IPS-NIHi7 (cell line): ENCODE data around the gene STS.

ENCODE experiments used
- DNase-seq: peaks from one replicate; pipeline ENCODE4 v3.0.0; 2012; ENCODE audit warnings: mixed read lengths; ENCODE audit errors: extremely low spot score

STS gene, protein sequence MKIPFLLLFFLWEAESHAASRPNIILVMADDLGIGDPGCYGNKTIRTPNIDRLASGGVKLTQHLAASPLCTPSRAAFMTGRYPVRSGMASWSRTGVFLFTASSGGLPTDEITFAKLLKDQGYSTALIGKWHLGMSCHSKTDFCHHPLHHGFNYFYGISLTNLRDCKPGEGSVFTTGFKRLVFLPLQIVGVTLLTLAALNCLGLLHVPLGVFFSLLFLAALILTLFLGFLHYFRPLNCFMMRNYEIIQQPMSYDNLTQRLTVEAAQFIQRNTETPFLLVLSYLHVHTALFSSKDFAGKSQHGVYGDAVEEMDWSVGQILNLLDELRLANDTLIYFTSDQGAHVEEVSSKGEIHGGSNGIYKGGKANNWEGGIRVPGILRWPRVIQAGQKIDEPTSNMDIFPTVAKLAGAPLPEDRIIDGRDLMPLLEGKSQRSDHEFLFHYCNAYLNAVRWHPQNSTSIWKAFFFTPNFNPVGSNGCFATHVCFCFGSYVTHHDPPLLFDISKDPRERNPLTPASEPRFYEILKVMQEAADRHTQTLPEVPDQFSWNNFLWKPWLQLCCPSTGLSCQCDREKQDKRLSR

DNA sequence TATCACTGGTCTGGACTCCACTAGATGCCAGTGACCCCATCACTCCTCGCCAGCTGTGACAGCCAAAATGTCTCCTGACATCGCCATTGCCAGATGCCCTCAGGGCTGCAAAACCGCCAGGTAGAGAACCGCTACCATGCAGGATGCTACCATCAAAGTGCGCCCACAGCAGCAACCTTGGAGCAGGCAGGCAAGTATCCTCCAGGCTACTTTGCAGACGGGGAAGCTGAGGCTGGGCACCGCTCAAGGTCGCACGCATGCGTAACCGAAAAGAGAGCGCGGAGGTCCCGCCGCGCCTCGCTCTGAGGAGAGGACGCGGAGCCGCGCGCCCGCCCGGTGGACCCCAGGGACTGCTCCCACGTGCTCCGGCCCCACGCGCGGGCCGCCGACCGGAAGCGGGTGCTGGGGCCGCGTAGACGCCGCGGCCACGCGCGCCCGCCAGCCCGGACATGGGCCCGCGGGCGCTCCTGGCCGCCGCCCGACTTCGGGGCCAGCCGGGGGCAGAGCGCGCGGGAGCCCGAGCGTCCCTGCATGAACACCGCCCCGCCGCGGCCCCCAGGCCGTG lies at the start of gene STS:
Gene STS (plus strand): TSS at position 300 of the 565 bp plus-strand sequence. CDS start 105,488 bp downstream, outside the sequence.
- peak; percentile 27 for DNase-seq

DNA sequence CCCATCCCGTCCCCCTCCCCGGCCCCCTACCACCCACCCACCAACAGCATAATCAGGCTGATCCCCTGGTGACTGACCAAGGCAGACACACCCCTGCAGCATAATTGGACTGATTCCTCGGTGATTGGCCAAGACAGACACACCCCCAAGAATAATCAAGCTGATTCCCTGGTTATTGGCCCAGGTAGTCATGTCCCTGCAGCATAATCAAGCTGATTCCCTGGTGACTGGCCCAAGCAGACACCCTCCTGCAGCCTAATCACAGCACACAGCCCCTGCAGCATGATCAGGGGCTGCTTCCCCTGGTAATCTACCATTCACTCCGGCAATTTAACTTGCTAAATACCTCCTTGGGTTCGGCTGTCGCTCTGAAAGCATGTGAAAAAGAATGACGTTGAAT lies 47.5 kb upstream of the STS start:
- DNase-seq: peak; percentile 45

DNA sequence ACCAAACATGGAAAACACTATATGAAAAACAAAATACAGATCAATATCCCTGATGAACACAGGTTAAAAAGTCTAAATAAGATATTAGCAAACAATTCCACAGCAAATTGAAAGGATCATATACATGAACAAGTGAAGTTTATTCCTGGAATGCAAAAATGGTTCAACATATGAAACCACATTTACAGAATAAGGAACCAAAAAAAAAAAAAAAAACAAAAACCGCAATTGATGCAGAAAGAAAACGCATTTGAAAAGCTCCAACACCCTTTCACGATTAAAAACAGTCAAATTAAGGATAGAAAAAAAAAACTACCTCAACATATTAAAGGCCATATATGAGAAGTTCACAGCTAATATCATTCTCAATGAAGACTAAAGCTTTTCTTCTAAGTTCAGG lies 45.4 kb upstream of the STS start:
- DNase-seq: no peak

DNA sequence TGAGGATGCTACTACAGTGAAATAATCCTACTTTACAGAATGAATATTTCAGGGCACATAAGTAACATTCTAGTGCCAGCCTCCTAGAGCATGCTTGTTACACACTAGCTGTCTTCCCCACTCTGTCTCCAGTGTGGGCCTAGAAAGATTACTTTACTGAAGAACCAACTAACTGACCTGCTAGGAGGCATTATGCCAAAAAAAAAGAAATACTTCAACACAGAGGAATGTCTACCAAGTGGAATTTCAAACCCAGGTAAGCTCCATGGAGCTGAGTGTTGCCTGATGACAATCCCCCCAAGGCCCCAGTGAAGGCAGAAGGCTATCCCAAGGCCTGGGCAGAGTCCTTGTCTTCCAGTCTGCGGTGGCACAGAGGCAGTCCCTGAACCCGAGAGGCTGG lies 40.9 kb upstream of the STS start:
- no peak for DNase-seq

DNA sequence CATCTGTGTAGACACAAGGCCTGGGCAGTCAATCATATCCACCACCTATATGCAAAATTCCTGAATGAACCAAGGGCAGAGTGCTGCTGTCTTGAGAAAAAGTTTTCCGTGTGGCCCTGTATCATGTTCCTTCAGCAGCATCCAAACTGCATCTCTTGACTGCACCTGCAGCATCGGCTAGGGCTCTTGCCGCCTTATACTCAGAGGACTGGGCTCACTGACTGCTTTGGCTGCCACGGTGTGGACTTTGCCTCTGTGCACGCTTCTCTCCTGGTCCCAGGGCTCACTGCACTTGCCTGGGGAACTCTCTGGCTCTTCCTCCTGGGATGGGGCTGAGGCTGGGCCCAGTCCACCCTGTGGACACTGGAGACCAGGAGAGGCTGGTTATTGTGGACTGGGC lies 39.5 kb upstream of the STS start:
- DNase-seq: no peak

DNA sequence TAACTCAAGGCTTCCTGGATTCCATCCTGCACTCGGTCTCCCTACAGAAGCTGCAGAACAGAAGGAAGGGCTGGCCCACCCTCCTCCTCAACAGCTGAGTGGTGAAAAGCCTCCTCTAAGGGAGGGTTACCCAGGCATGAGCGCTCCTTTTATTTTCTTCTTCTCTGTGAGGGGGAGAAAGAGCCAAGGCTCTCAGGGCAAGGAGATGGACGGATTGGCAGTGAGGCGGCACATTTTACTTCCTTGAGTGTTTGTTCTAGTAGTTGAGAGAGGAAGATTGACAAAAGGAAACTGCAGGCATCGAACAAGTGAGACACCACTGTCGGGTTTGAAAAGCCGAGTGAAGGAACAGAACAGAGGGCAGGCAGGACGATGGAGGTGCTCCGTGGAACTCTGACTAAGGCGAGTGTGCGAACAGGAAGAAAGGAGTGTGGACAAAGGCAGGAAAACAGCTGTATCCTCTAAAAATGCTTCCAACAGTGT lies 38.4 kb upstream of the STS start:
- no peak for DNase-seq

DNA sequence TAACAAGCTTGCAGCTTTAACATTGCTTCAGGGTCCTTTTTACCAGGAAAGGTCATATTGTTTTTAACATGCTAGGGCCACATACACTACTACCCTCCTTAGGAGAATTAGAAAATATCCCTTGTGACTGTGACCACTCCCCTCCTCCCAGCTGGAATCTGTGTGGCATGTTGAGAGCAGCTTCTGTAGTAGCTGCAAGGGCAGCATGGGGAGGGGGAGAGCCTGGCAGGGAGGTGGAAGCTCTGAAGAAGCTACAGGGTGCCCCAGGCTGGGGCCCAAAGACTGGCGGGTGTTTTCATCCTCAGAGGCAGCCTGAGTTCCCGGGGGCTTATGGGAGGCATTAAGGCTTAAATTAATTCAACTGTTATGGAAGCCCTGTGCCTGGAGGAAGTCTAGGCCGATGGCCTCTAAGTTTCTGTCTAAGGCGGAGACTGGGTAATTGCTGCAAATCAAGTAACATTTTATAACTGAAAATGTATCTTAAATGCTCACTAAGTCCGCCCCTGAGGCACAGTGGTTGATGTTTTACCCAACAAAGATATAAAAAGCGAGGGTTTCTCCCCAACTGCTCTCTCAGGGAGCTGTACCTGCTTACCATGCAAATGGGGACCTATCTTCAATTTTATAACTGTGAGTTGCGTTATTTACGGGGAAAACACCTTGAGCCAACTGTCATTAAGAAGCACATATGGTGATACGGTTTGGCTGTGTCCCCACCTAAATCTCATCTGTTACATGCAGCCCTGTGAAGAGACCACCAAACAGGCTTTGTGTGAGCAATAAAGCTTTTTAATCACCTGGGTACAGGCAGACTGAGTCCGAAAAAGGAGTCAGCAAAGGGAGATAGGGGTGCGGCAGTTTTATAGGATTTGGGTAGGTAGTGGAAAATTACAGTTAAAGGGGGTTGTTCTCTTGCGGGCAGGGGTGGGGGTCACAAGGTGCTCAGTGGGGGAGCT lies 37.4 kb upstream of the STS start:
- no peak for DNase-seq

DNA sequence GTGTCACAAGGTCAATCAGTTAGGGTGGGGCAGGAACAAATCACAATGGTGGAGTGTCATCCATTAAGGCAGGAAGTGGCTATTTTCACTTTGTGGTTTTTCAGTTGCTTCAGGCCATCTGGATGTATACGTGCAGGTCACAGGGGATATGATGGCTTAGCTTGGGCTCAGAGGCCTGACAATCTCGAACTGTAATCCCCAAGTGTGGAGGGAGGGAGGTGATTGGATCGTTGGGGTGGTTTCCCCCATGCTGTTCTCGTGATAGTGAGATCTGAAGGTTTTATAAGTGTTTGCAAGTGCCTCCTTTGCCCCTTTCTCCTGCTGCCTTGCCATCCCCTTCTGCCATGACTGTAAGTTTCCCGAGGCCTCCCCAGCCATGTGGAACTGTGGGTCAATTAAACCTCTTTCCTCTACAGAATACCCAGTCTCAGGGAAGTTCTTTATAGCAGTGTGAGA lies 36.7 kb upstream of the STS start:
- no peak for DNase-seq

DNA sequence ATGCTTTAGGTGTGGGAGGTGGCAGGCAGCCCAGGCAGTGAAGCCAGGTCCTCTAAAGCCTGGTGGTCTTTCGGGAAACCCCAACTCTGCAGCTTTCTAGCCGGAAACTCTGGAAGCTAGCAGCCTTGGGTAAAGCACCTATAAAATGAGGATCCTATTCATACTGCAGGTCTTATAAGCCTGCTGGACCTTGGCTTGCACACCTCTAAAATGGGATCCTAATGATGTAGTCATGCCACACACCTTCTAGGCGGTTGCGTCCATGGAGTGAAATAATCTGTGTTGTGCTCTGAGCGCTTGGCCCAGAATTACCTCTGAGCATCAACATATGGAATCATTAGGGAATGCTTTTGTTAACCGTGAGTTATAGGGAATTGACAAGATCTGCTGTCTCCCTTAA lies 36.0 kb upstream of the STS start:
- no peak for DNase-seq

DNA sequence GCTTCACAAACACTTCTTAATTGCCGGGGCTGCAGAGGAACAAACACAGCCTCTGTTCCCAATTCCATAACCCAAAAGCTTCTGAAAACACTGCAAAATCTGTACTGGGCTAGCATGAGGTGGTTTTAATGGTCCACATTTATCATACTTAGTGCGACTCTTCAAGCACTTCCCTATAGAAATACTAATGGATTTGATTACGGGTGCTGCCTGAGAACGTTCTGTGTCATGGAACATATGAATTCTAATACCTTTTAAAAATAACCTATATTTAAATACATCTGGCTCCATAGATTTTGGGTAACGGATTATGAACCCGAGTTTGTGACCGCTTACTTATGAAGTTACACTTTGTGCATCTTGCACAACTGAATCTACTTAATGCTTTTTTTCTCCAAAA lies 35.4 kb upstream of the STS start:
- DNase-seq: no peak

DNA sequence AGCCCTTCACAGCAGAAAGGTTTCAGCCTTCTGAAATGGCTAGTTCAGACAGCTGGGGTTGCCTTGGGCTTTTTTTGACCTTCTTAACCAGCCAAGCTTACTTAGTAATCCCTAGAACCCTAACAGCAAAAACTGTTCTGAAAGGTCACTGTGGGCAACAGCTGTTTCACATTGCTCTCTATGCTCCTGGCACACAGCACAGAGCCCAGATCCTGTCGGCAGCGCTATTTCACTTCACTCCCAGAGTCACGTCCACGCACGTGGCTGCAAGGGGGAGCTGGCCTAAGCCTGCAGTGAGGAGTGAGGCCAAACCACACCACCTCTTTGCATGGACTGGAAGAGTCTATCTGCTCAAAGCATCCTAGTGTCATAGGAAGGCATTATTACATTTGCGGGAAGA lies 32.0 kb upstream of the STS start:
- DNase-seq: no peak

DNA sequence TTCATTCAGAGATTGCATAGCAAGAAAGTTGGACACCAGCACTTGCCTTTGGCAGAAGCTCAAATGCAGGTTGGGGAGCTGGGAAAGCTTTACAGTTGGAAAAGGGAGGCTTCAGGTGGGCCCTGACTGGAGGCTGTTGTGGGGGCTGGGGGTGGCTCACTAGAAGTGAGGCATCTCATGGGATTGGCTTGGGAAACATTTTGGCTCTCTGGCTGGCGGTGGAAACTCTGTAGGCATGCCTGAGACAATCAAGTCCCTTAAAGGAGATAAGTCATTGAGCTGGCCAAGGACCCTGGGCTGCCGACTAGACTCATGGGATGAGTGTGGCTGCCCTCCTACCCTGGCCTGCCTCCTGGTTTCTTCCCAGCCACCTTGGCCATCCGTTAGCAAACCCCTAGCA lies 31.4 kb upstream of the STS start:
- DNase-seq: no peak

DNA sequence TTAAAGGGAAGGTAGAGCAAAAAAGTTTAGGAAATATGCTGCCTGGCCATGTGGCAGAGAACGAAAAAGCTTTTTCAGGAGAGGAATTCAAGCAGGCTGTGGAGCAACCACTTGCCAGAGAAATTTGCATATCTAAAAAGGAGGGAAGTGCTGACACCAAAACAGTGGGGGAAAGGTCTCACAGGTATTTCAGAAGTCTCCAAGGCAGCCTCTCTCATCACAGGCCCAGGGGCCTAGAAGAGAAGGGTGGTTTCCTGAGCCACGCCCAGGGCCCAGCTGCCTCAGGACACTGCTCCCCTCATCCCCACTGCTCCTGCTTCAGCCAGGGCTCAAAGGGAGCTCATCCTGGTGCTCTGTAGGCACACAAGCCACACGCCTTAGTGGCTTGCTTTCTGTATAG lies 29.9 kb upstream of the STS start:
- DNase-seq: peak; percentile 41

DNA sequence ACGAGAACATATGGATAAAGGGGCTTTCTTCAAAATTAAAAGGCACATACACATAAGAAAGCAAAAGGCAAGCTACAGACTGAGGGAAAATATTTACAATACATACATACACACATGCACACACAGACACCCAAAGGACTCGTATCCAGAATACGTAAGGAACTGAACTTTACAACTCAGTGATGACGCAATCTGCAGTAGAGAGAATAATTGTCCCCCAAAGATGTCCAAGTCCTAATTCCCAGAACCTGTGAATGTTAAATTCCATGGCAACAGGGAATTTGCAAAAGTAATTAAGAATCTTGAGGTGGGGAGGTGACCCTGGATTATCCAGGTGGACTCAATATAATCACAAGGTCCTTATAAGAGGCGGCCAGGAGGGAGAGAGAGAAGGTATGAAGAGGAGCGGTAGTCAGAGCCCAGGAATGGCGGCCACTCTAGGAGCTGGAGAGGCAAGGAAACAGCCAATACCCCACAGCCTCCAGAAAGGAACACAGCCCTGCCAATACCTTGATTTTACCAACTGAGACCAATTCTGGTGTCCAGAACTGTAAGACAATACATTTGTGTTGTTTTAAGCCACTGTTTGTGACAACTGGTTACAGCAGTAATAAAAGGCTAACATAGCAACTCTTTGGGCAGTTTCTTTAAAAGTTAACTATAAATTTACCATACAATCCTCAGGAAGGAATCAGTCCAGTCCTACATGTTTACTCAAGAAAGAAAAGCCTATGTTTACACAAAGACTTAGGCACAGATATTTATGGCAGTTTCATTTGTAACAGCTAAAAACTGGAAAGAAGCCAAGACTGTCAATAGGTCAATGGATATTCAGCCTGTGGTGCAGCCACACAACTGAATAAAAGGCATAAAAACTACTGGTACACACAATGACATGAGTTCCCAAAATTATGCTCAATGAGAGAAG lies 27.3 kb upstream of the STS start:
- DNase-seq: no peak

DNA sequence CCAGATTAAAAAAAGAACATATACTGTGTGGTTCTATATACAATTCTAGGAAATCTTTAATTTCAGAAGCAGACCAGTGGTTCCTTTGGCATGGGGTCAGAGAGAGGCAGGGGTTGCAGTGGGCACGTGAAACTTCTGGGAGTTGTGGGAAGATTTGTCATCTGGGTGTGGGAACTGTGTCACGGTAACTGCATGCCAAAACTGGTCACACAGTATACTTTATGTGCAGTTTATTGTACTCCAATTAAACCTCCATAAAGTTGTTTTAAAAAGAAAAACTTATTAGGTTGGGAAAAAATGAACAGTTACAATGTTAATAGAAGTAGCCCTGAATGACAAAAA lies 26.7 kb upstream of the STS start:
- DNase-seq: no peak

DNA sequence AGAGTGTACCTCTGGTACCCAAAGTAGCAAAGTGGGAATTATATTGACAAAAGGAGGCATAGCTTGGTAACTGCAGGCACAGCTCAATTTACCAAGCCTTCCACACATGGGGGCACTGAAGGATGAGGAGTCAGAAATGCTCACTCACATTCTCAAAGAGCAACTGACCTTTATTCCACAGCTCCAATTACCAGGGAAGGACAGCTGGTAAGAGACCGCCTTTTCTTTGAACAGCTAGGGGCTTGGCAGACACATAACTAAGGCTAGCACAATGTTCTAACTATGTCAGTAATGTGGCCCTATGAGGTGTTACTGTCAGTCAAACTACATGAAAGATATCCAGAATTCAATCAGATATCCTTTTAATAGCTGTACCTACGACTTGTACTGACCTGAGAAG lies 20.5 kb upstream of the STS start:
- no peak for DNase-seq

DNA sequence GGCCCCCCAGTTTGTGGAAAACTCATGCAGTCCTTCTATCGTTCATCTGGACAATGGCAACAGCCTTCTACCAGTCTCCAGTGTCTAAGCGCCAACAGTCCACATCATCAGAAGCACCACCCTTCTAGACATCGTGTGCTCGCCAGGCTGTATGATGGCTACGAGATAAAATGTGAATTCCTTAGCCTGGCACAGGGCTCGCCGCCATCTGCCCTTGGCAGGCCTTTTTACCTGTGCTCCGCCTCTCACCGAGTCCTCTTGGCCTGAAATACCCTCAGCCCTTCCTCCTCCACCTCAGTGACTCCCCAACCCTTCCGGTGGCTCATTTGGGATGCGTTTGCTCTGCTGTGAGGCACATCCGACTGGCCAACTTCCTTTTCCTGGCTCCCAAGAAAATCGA lies 15.9 kb upstream of the STS start:
- no peak for DNase-seq

DNA sequence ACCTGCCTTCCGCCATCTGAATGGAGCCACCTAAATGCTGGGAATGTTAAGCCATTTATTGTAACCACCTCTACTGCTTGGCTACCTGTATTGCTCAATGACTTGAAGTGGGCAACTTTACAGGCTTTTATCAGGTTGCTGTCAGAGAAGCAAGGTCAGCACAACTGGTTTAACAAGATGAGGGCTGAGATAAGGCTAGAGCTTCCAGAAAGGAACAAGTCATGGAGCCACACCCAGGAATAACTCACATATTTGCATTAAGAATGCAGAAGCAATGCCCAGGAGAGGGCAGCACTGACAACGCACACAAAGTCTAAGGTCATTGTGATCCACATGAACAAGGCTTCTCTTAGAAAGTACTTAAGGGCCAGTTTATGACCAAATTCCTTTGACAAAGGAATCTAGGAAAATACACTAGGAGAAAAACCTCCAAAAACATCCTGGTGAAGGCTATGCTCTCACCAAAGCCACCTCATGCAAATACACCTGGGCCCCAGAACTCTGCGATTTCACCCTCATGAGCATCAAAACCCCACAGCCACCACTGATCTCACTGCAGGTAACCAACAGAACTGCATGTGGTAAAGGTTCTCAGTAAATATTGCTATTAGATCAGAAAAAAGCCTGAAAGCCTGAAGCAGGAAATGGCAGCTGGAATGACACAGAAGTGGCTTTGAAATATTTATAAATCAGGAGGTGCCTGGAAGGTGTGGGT lies 15.0 kb upstream of the STS start:
- DNase-seq: peak; percentile 63

DNA sequence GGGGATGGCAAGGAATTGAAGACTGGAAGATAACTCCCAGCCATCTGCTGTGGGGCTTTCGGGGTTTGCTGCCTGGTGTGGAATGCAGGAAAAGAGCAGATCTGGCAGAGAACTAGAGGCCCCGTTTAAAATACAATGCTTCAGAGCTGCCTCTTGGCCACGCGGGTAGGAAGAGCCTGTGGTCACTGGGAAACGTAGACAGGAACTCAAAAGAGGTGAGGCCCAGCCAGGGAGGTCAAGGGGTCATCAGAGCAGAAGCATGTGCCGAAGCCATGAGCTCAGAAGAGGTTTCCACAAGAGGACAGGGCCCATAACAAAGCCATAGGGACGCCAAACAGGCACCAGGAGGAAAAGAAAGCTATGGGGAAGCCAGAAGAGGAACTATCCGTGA lies 14.5 kb upstream of the STS start:
- DNase-seq: peak; percentile 15

DNA sequence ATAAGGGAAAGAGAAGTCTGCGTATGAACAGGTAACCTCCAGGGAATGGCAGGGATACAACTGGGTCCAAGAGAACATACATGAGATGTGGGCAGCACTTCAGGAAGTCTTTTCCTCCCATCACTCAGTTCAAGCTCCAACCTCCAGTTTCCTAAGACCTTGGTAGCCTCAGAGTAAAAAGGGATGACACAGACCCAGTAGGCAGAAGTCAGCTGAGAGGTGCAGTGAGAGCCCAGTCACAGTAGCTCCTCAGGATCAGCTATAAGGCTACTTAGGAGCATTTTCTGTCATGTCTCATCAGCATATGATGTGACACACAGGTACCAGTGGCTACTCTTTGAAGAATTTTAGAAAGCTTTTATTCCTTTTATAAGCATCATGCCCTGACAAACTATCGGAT lies 12.5 kb upstream of the STS start:
- DNase-seq: no peak
